OCI-LY1 (cell line): Measurements from ENCODE around the gene SFRP2.

Experiments
- H2AFZ ChIP-seq: fragments of 200-600 bp; sonication (generic), shearing (Covaris generic); 2 replicates; pipeline ENCODE4 v1.6.0; 2014; ENCODE audit warnings: antibody characterized with exemption, mild to moderate bottlenecking, low read length
- H3F3A ChIP-seq: fragments of 200-600 bp; sonication (generic), shearing (Covaris generic); 2 replicates; pipeline ENCODE4 v1.6.0; 2014; ENCODE audit warnings: mild to moderate bottlenecking, antibody characterized with exemption, low read length, moderate library complexity; ENCODE audit not compliant: insufficient read depth
- H3K27ac ChIP-seq: fragments of 200-600 bp; sonication (generic); 2 replicates; pipeline ENCODE4 v1.5.1; 2014; ENCODE audit warnings: low read length, mixed run types, mild to moderate bottlenecking, low read depth; ENCODE audit not compliant: poor library complexity, severe bottlenecking
- H3K27me3 ChIP-seq: fragments of 200-600 bp; sonication (generic); 2 replicates; pipeline ENCODE4 v1.6.0; 2014; ENCODE audit warnings: antibody characterized with exemption, mild to moderate bottlenecking, low read length, moderate library complexity; ENCODE audit not compliant: insufficient read depth
- H3K36me3 ChIP-seq: fragments of 200-600 bp; sonication (generic); 2 replicates; pipeline ENCODE4 v1.6.1; 2014; ENCODE audit warnings: mild to moderate bottlenecking, antibody characterized with exemption, low read length, moderate library complexity, mixed read lengths; ENCODE audit not compliant: insufficient read depth
- H3K4me1 ChIP-seq: fragments of 200-600 bp; sonication (generic); 2 replicates; pipeline ENCODE4 v1.5.1; 2014; ENCODE audit warnings: mild to moderate bottlenecking, low read length, moderate library complexity; ENCODE audit not compliant: insufficient read depth, severe bottlenecking
- H3K4me2 ChIP-seq: fragments of 200-600 bp; sonication (generic), shearing (Covaris generic); 2 replicates; pipeline ENCODE4 v1.6.1; 2014; ENCODE audit warnings: low read length
- H3K4me3 ChIP-seq: fragments of 200-600 bp; sonication (generic); 2 replicates; pipeline ENCODE4 v1.5.1; 2014; ENCODE audit warnings: low read length, low read depth, mild to moderate bottlenecking, mixed read lengths; ENCODE audit not compliant: poor library complexity, severe bottlenecking
- H3K79me2 ChIP-seq: fragments of 200-600 bp; shearing (Covaris generic); 2 replicates; pipeline ENCODE4 v1.6.1; 2016; ENCODE audit warnings: mixed run types, low read length, mixed read lengths; ENCODE audit not compliant: insufficient read depth
- H3K9ac ChIP-seq: fragments of 200-600 bp; sonication (generic), shearing (Covaris generic); 2 replicates; pipeline ENCODE4 v1.6.1; 2014; ENCODE audit warnings: mild to moderate bottlenecking, low read length, mixed read lengths
- H3K9me2 ChIP-seq: fragments of 200-600 bp; sonication (generic), shearing (Covaris generic); 2 replicates; pipeline ENCODE4 v1.6.1; 2014; ENCODE audit warnings: low read depth, mild to moderate bottlenecking, low read length, mixed read lengths
- H3K9me3 ChIP-seq: fragments of 200-600 bp; shearing (Covaris generic); 2 replicates; pipeline ENCODE4 v1.6.1; 2014; ENCODE audit warnings: low read length, mixed read lengths
- H4K20me1 ChIP-seq: fragments of 200-600 bp; sonication (generic), shearing (Covaris generic); 2 replicates; pipeline ENCODE4 v1.6.0; 2016; ENCODE audit warnings: mild to moderate bottlenecking, low read length; ENCODE audit not compliant: insufficient read depth
- CTCF ChIP-seq: fragments of 200-600 bp; sonication (generic), shearing (Covaris generic); IDR thresholded peaks from 2 replicates; pipeline ENCODE4 v1.5.1; 2017; ENCODE audit warnings: mild to moderate bottlenecking, antibody characterized with exemption, low read length, moderate library complexity, mixed read lengths
- EZH2 ChIP-seq: fragments of 200-600 bp; sonication (generic), shearing (Covaris generic); IDR thresholded peaks from 2 replicates; pipeline ENCODE4 v1.8.0; 2017; ENCODE audit warnings: borderline replicate concordance, mixed run types, mild to moderate bottlenecking, antibody characterized with exemption, low read length, moderate library complexity, mixed read lengths

SFRP2 gene

GRCh38 chr4:153832720-153833287 is 43.9 kb upstream of the SFRP2 start:
- H3K4me1 ChIP-seq, result no peaks in the 10 kb centered on the region
- no peak overlapping the region for H3K4me3 ChIP-seq
- H3K9me2 ChIP-seq, result no peaks in the 10 kb centered on the region
- no peaks in the 10 kb centered on the region for H3F3A ChIP-seq
- no peaks in the 10 kb centered on the region for H3K36me3 ChIP-seq
- no peaks in the 10 kb centered on the region for H3K27me3 ChIP-seq
- H3K4me2 ChIP-seq, result no peak overlapping the region
- no peaks in the 10 kb centered on the region for H4K20me1 ChIP-seq
- H2AFZ ChIP-seq, result no peak overlapping the region
- H3K9ac ChIP-seq, result no peak overlapping the region
- TF ChIP-seq EZH2 (no peak), CTCF (no peak)
- H3K9me3 ChIP-seq, result no peaks in the 10 kb centered on the region
- H3K79me2 ChIP-seq, result no peaks in the 10 kb centered on the region
- H3K27ac ChIP-seq, result no peak overlapping the region

GRCh38 chr4:153832054-153832453 is 43.2 kb upstream of the SFRP2 start:
- no peak overlapping the region for H3K4me2 ChIP-seq
- H3K9ac ChIP-seq, result no peak overlapping the region
- no peaks in the 10 kb centered on the region for H4K20me1 ChIP-seq
- no peaks in the 10 kb centered on the region for H3K27me3 ChIP-seq
- no peaks in the 10 kb centered on the region for H3F3A ChIP-seq
- H3K9me2 ChIP-seq, result no peaks in the 10 kb centered on the region
- no peak overlapping the region for H3K4me3 ChIP-seq
- H3K4me1 ChIP-seq, result no peaks in the 10 kb centered on the region
- no peak overlapping the region for H3K27ac ChIP-seq
- H3K9me3 ChIP-seq, result no peaks in the 10 kb centered on the region
- no peaks in the 10 kb centered on the region for H3K36me3 ChIP-seq
- TF ChIP-seq CTCF (no peak), EZH2 (no peak)
- no peaks in the 10 kb centered on the region for H3K79me2 ChIP-seq
- H2AFZ ChIP-seq, result no peak overlapping the region

- Histone ChIP-seq H3K27ac (no peak overlapping the region), H3K9me3 (no peaks in the 10 kb centered on the region), H3K4me3 (no peak overlapping the region), H3K9me2 (no peaks in the 10 kb centered on the region), H4K20me1 (no peaks in the 10 kb centered on the region), H3K36me3 (no peaks in the 10 kb centered on the region), H2AFZ (no peak overlapping the region), H3F3A (no peaks in the 10 kb centered on the region), H3K79me2 (no peaks in the 10 kb centered on the region), H3K4me2 (no peak overlapping the region), H3K4me1 (no peaks in the 10 kb centered on the region), H3K9ac (no peak overlapping the region), H3K27me3 (no peaks in the 10 kb centered on the region)
- TF ChIP-seq EZH2 (no peak), CTCF (no peak)
These were observed 42.4 kb upstream of the SFRP2 start for GRCh38 chr4:153831245-153831644.
